HepG2 (cell line): ENCODE data around the gene ITGA6. TPM values are rescaled to one million over a fixed set of nuclear protein-coding genes. Genes with fewer than 3 reads are reported as not detected.

Experiments used
- ASH2L ChIP-seq: fragments of 300-600, 200-600 bp; sonication (generic); IDR thresholded peaks from 2 replicates; pipeline ENCODE4 v1.7.0; 2017; ENCODE audit warnings: low read depth, mild to moderate bottlenecking, moderate library complexity, mixed read lengths, low read length; ENCODE audit not compliant: insufficient read length
- FLYWCH1 ChIP-seq: sonication (generic); formaldehyde crosslinking; IDR thresholded peaks from 2 replicates; pipeline ENCODE4 v1.8.1; 2023; ENCODE audit warnings: mild to moderate bottlenecking, missing genetic modification reagents
- FOXO1 ChIP-seq: sonication (generic); formaldehyde crosslinking; IDR thresholded peaks from 2 replicates; pipeline ENCODE4 v1.4.0; 2020; ENCODE audit warnings: missing genetic modification reagents
- KAT2B ChIP-seq: fragments of 150-350 bp; IDR thresholded peaks from 2 replicates; pipeline ENCODE4 v1.6.1; 2014; ENCODE audit warnings: low read depth, low read length, borderline replicate concordance
- MYC ChIP-seq: sonication (generic); formaldehyde crosslinking; IDR thresholded peaks from 2 replicates; pipeline ENCODE4 v1.9.0; 2021; ENCODE audit warnings: missing genetic modification reagents, borderline replicate concordance
- NFATC3 ChIP-seq: sonication (generic); formaldehyde crosslinking; IDR thresholded peaks from 2 replicates; pipeline ENCODE4 v1.5.1; 2020; ENCODE audit warnings: mild to moderate bottlenecking, missing genetic modification reagents
- RARA ChIP-seq: IDR thresholded peaks from 2 replicates; pipeline ENCODE4 v1.6.1; 2016; ENCODE audit warnings: missing genetic modification reagents, missing compliant biosample characterization
- TRAFD1 ChIP-seq: sonication (generic); formaldehyde crosslinking; IDR thresholded peaks from 2 replicates; pipeline ENCODE4 v1.5.1; 2020; ENCODE audit warnings: missing genetic modification reagents, mild to moderate bottlenecking, borderline replicate concordance
- ZKSCAN5 ChIP-seq: sonication (generic); formaldehyde crosslinking; IDR thresholded peaks from 2 replicates; pipeline ENCODE4 v1.5.1; 2020; ENCODE audit warnings: mild to moderate bottlenecking, missing genetic modification reagents
- ZNF10 ChIP-seq: sonication (generic); formaldehyde crosslinking; IDR thresholded peaks from 2 replicates; pipeline ENCODE4 v1.4.0; 2020; ENCODE audit warnings: mild to moderate bottlenecking, low read depth, missing genetic modification reagents, borderline replicate concordance
- ZNF337 ChIP-seq: sonication (generic); formaldehyde crosslinking; IDR thresholded peaks from 2 replicates; pipeline ENCODE4 v1.5.1; 2020; ENCODE audit warnings: missing genetic modification reagents, low read depth, mild to moderate bottlenecking, borderline replicate concordance
- ZNF343 ChIP-seq: sonication (generic); formaldehyde crosslinking; IDR thresholded peaks from 2 replicates; pipeline ENCODE4 v1.4.0; 2020; ENCODE audit warnings: mild to moderate bottlenecking, missing genetic modification reagents
- ZNF546 ChIP-seq: sonication (generic); formaldehyde crosslinking; conservative IDR thresholded peaks from 2 replicates; pipeline ENCODE4 v1.8.1; 2023; ENCODE audit warnings: mild to moderate bottlenecking, missing genetic modification reagents
- ZNF619 ChIP-seq: sonication (generic); formaldehyde crosslinking; IDR thresholded peaks from 2 replicates; pipeline ENCODE4 v1.4.0; 2020; ENCODE audit warnings: mild to moderate bottlenecking, missing genetic modification reagents
- polyA plus RNA-seq, 8 experiments: library from polyadenylated mRNA; depleted of rRNA in 3 of 8; stranded (reverse) in 7 of 8; unstranded in 1 of 8; fragments of >200 nt; fragmentation: Illumina TruSeq in 4 of 8; extraction: Trizol in 4 of 8; gene quantifications; 2 replicates each; pipeline versions ENCODE4 v1.2.1 to v1.2.3, GENCODE V29; 2011 to 2016; ENCODE audit warnings: low read depth in 4 of 8, missing spikeins in 1 of 8, mixed read lengths in 1 of 8; ENCODE audit not compliant: insufficient read depth in 1 of 8
- total RNA-seq, 5 experiments: library from RNA; depleted of rRNA; stranded (reverse); fragments of >200 nt; fragmentation: Illumina TruSeq; extraction: Trizol; gene quantifications; 2 replicates each; pipeline ENCODE4 v1.2.3, GENCODE V29; 2016; ENCODE audit warnings: low read depth in 1 of 5
- TF ChIP-seq, protein P1 (sequence below): sonication (generic); formaldehyde crosslinking; IDR thresholded peaks from 2 replicates; pipeline ENCODE4 v1.9.0; 2022; ENCODE audit warnings: missing genetic modification reagents, mild to moderate bottlenecking, borderline replicate concordance
- TF ChIP-seq, protein P2 (sequence below): sonication (generic); formaldehyde crosslinking; IDR thresholded peaks from 2 replicates; pipeline ENCODE4 v1.4.0; 2020; ENCODE audit warnings: mild to moderate bottlenecking, missing genetic modification reagents
- TF ChIP-seq, protein P3 (sequence below): sonication (generic); formaldehyde crosslinking; IDR thresholded peaks from 2 replicates; pipeline ENCODE4 v1.4.0; 2020; ENCODE audit warnings: mild to moderate bottlenecking, missing genetic modification reagents
- TF ChIP-seq, protein P4 (sequence below): sonication (generic); formaldehyde crosslinking; IDR thresholded peaks from 2 replicates; pipeline ENCODE4 v1.5.1; 2020; ENCODE audit warnings: mild to moderate bottlenecking, moderate library complexity, missing genetic modification reagents

Gene ITGA6
- total and polyA plus RNA-seq, 2 of the 13 experiments (the other 11 are each of a cell fraction or from before 2014, with no cell fraction given), result 24.0 to 92.5 TPM

GRCh38 chr2:172427256-172427989, at the start of gene ITGA6 (continued):
- TF ChIP-seq, protein P1, sequence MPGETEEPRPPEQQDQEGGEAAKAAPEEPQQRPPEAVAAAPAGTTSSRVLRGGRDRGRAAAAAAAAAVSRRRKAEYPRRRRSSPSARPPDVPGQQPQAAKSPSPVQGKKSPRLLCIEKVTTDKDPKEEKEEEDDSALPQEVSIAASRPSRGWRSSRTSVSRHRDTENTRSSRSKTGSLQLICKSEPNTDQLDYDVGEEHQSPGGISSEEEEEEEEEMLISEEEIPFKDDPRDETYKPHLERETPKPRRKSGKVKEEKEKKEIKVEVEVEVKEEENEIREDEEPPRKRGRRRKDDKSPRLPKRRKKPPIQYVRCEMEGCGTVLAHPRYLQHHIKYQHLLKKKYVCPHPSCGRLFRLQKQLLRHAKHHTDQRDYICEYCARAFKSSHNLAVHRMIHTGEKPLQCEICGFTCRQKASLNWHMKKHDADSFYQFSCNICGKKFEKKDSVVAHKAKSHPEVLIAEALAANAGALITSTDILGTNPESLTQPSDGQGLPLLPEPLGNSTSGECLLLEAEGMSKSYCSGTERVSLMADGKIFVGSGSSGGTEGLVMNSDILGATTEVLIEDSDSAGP (CRISPR knock-in tag), result peak; percentile 68; the same call in 1 of the 2 replicates
- TF ChIP-seq, protein P2, sequence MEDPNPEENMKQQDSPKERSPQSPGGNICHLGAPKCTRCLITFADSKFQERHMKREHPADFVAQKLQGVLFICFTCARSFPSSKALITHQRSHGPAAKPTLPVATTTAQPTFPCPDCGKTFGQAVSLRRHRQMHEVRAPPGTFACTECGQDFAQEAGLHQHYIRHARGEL (CRISPR knock-in tag), result no peak
- peak; percentile 57 for TF ChIP-seq ASH2L
- peak; percentile 60 for TF ChIP-seq FOXO1 (CRISPR knock-in tag)
- no peak for TF ChIP-seq KAT2B
- TF ChIP-seq ZNF10 (CRISPR knock-in tag), result no peak
- TF ChIP-seq MYC (CRISPR knock-in tag), result peak; percentile 61
- no peak; the same call in 1 of the 2 replicates for TF ChIP-seq ZNF619 (CRISPR knock-in tag)
- no peak for TF ChIP-seq ZNF343 (CRISPR knock-in tag)
- no peak for TF ChIP-seq TRAFD1 (CRISPR knock-in tag)
- no peak for TF ChIP-seq ZNF337
- TF ChIP-seq ZNF546 (CRISPR knock-in tag), result peak; percentile 20; the same call in 1 of the 2 replicates
- TF ChIP-seq, protein P3, sequence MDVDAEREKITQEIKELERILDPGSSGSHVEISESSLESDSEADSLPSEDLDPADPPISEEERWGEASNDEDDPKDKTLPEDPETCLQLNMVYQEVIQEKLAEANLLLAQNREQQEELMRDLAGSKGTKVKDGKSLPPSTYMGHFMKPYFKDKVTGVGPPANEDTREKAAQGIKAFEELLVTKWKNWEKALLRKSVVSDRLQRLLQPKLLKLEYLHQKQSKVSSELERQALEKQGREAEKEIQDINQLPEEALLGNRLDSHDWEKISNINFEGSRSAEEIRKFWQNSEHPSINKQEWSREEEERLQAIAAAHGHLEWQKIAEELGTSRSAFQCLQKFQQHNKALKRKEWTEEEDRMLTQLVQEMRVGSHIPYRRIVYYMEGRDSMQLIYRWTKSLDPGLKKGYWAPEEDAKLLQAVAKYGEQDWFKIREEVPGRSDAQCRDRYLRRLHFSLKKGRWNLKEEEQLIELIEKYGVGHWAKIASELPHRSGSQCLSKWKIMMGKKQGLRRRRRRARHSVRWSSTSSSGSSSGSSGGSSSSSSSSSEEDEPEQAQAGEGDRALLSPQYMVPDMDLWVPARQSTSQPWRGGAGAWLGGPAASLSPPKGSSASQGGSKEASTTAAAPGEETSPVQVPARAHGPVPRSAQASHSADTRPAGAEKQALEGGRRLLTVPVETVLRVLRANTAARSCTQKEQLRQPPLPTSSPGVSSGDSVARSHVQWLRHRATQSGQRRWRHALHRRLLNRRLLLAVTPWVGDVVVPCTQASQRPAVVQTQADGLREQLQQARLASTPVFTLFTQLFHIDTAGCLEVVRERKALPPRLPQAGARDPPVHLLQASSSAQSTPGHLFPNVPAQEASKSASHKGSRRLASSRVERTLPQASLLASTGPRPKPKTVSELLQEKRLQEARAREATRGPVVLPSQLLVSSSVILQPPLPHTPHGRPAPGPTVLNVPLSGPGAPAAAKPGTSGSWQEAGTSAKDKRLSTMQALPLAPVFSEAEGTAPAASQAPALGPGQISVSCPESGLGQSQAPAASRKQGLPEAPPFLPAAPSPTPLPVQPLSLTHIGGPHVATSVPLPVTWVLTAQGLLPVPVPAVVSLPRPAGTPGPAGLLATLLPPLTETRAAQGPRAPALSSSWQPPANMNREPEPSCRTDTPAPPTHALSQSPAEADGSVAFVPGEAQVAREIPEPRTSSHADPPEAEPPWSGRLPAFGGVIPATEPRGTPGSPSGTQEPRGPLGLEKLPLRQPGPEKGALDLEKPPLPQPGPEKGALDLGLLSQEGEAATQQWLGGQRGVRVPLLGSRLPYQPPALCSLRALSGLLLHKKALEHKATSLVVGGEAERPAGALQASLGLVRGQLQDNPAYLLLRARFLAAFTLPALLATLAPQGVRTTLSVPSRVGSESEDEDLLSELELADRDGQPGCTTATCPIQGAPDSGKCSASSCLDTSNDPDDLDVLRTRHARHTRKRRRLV (CRISPR knock-in tag), result no peak
- no peak for TF ChIP-seq FLYWCH1 (CRISPR knock-in tag)
- TF ChIP-seq RARA (CRISPR knock-in tag), result no peak
- TF ChIP-seq ZKSCAN5 (CRISPR knock-in tag), result no peak
- TF ChIP-seq, protein P4, sequence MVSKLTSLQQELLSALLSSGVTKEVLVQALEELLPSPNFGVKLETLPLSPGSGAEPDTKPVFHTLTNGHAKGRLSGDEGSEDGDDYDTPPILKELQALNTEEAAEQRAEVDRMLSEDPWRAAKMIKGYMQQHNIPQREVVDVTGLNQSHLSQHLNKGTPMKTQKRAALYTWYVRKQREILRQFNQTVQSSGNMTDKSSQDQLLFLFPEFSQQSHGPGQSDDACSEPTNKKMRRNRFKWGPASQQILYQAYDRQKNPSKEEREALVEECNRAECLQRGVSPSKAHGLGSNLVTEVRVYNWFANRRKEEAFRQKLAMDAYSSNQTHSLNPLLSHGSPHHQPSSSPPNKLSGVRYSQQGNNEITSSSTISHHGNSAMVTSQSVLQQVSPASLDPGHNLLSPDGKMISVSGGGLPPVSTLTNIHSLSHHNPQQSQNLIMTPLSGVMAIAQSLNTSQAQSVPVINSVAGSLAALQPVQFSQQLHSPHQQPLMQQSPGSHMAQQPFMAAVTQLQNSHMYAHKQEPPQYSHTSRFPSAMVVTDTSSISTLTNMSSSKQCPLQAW (CRISPR knock-in tag), result no peak; the same call in 1 of the 2 replicates
- 0 out of 2 replicates have a peak, but pooled peaks have one; percentile 74 for TF ChIP-seq NFATC3
